ENCODE data around the gene GOLGA6L2.

GRCh38 chr15:23395832-23396231, 51.2 kb downstream of the GOLGA6L2 start:
- TF ChIP-seq CTCF (IDR thresholded peaks at IDR 0.05), result no peak
- no peak for TF ChIP-seq POLR2A (IDR thresholded peaks at IDR 0.05)
